NCI-H128 (cell line): ENCODE data around the gene MMP2.

Experiments used
- DNase-seq: peaks from one replicate; lab custom pipeline; 2025; ENCODE audit not compliant: unreplicated experiment; lab: John Stamatoyannopoulos, UW

MMP2 gene

DNA sequence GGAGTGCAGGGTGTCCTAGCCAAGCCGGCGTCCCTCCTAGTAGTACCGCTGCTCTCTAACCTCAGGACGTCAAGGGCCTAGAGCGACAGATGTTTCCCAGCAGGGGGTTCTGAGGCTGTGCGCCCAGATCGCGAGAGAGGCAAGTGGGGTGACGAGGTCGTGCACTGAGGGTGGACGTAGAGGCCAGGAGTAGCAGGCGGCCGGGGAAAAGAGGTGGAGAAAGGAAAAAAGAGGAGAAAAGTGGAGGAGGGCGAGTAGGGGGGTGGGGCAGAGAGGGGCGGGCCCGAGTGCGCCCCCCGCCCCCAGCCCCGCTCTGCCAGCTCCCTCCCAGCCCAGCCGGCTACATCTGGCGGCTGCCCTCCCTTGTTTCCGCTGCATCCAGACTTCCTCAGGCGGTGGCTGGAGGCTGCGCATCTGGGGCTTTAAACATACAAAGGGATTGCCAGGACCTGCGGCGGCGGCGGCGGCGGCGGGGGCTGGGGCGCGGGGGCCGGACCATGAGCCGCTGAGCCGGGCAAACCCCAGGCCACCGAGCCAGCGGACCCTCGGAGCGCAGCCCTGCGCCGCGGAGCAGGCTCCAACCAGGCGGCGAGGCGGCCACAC, at the start of gene MMP2:
TSS of gene MMP2 (plus strand) at position 372 of the 603 bp plus-strand sequence. CDS start 282 bp downstream, outside the sequence.
- DNase-seq: no peak

DNA sequence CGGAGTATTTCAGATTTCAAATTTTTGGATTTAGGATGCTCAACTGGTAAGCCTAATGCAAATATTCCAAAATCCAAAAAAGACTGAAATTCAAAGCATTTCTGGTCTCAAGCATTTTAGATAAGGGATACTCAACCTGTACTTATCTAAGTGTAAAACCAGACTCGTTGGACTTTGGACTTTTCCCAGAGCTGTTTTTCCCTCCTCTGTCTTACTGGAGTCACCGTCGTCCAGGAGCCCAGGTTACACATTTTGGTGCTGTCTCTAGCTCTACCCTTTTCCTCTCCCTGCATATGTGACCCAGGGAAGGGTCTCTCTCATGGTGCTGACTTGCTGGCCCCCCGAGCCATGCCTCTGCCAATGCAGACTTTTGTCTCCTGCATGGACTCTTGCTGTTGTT, 46.0 kb upstream of the MMP2 start:
- DNase-seq: no peak

GRCh38 chr16:55433535-55433934, 45.5 kb upstream of the MMP2 start:
- DNase-seq: no peak

DNA sequence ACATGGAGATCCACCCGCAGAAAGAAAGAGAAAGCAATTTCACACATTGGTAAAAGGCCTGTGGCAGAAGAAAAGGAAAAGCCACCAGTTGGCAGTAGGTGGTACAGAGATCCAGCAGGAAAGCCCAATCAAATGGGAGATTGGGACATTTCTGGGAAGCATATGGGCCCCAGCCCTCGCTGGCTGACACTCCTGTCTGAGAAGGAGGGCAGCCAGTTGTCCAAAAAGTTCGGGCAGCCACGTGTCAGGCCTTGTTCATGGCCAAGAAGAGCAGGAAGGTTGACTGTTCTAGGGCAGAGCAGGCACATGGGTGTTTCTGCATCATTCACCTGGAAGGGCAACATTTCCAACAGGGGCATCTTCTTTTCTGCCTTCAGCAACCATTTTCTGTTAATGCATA, 45.0 kb upstream of the MMP2 start:
- DNase-seq: no peak

- no peak for DNase-seq
Observed at GRCh38 chr16:55435387-55435786, 43.6 kb upstream of the MMP2 start.

DNA sequence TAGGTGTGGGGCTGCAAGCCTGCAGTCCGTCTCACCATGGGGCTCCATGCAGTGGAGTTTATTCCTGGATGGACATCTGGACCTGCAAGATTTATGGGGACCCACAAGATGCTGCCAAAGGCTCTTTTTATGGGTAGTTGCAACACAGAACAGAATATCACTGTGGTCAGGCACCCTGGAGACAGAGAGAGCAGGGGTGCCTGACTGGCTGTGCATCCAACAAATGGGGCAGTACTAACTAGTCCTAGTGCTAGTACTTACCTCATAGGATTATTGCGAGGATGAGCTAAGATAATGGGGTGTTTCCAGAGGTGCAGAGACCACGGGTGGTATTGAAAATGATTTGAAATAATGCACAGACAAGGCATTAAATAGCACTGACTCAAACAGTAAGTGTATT, 42.4 kb upstream of the MMP2 start:
- no peak for DNase-seq

DNA sequence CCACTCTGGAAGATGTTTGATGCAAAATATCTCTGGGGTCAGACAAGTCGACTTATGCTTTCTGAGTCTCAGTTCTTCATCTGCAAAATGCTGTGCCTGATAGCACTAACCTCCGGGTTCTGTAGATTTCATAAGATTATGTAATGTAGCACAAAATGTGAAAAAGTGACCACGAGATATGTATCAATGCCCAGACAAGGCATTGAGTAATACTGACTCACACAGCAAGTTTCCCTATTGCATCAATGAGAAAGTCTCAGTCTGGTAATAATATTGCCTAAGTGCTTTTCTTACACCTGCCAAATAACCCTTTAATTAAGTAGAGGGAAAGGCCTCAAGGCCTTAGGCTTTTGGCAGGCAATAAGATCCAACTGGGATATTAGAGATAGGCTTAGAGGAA, 41.4 kb upstream of the MMP2 start:
- DNase-seq: no peak

GRCh38 chr16:55438281-55438680, 40.7 kb upstream of the MMP2 start:
- DNase-seq: no peak

DNA sequence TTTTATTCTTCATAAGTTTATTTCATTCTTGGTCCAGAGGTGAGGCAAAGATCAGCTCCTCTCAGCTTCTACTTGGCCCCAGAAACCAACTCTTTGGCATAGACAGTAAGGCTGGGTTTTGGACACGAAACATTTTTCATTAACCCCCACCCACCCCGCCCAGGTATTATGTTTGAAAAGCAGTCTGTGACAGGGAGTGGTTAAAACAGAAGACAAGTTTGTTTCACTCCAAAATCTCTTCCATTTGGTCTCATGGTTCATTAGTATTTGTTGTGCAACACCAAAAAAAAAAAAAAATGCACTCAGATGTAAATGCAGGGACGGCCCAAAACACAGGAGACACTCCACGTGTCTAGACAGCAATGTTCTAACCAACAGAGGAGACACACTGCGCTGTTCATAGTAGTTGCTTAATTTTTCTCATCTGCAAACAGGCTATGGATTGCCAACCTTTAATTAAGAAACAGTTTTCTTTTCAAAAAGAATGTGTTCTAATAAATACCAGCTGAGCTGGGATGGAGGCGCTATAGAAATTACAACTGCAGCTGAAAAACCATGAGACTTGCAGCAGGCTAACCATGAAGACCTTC, 39.8 kb upstream of the MMP2 start:
- DNase-seq: no peak

DNA sequence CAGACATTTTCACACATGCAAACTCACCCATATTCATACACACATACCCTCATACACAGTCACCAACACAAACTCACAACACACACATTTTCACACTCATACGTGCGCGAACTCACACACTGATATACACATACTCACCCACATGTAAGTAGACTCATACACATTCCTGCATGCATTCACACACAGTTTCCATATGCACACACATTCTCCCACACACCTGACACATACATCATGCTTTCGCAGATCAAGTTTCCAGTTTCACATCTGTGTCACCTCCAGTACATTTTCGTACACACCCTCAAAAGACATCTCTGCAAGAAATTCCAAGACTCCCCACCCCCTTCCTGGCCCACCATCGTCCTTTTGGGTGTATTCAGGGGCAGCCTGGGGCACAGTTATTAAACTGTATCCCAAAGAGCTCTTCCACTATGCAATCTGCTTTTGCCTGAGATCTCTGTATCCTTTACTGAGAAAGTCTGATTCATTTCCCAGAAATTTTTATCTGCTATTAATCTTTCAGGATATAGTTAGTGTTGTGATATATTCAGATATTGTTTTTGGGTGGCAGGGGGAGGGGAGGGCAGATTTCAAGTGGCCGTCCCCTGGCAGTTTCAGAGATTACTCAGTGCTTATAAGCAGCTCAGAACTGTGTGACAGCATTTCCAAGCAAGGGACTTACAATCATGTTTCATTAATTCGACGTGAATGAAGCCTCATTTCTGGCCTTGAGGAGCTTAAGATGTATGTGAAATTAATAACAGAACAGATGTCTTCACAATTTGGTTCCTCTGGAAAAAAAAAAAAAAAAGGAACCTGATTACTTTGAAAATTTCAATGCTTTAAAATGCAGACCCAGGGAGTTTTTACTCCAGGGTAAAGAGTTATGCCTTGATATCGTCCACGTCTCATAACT, 35.3 kb upstream of the MMP2 start:
- DNase-seq: no peak

- no peak for DNase-seq
Observed at GRCh38 chr16:55444754-55445485, 34.1 kb upstream of the MMP2 start.

DNA sequence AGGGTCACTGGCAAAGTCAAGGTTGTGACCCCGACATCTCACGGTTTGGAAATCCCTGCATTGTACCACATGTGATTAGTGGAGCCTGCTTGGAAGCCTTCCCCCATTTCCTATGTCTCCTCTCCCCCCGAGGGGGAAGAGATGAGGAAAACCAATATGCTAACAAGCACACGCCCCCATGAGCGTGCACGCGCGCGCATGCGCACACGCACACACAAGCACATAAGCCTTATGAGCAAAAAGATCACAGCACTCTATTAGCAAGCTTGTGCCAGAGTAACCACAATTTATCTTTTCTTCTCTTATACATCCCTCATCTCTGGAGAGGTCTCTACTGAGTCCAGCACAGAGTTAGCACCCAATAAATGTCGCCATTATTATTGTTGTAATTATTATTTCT, 31.8 kb upstream of the MMP2 start:
- no peak for DNase-seq

DNA sequence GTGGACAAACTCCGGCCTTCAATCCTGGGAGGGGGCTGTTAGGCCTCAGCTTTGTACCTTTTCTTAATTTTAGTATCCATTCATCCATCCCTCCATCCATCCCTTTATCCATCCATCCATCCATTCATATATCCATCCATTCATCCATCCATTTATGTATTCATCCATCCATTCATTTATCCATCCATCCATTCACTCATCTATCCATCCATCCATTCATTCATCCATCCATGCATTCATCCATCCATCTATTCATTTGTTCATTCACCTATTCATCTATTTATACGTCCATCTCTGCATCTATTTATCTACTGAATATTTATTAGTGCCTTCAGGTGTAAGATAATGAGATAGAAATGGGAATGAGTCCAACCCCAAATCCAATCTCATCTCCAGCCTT, 26.0 kb upstream of the MMP2 start:
- DNase-seq: no peak

- DNase-seq: no peak
Observed at GRCh38 chr16:55453909-55454308, 25.1 kb upstream of the MMP2 start.

DNA sequence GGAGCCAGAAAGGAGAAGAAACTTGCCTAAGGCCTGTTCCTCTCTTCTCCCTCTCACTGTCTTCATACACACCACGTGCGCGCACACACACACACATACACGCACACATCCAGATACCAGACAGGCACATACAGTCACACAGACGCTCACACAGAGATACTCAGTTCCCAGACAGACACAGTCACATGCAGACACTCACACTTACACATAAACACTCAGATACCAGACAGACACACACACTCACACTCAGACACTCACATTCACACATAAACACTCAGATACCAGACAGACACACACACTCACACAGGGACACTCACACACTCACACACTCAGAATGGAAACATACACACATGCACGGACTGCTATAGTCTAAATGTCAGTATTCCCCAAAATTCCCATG, 24.1 kb upstream of the MMP2 start:
- DNase-seq: no peak

GRCh38 chr16:55462241-55462640, 16.8 kb upstream of the MMP2 start:
- no peak for DNase-seq

DNA sequence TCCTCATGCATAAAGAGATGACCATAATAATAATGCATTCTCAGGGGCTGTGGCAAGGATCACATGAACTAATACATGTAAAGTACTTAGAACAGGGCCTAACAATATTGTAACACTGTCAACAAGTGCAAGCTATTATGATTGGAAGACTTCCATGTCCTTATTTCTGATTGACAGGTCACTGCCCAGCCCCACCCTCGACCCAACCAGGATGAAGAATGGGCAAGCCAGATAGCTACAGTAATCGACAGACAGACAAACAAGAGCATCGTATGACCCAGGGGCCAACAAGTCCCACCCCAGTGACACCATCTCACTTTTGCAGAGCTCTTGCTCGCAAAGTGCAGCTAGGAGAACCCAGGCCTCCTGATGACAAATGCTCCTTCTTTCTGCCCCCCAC, 14.6 kb upstream of the MMP2 start:
- DNase-seq: no peak

- DNase-seq: peak; percentile 76
Observed at GRCh38 chr16:55465077-55465896, 13.7 kb upstream of the MMP2 start.

- DNase-seq: no peak
Observed at GRCh38 chr16:55466209-55466608, 12.8 kb upstream of the MMP2 start.

GRCh38 chr16:55467898-55468297, 11.1 kb upstream of the MMP2 start:
- DNase-seq: no peak
